ENCODE data around the gene NR6A1. TPM values are rescaled to one million over a fixed set of nuclear protein-coding genes. Genes with fewer than 3 reads are reported as not detected.

Gene NR6A1
- total and polyA plus RNA-seq, 2 of the 8 experiments (the other 6 are each of a cell fraction or from before 2014, with no cell fraction given), result 93.2 to 237 TPM

DNA sequence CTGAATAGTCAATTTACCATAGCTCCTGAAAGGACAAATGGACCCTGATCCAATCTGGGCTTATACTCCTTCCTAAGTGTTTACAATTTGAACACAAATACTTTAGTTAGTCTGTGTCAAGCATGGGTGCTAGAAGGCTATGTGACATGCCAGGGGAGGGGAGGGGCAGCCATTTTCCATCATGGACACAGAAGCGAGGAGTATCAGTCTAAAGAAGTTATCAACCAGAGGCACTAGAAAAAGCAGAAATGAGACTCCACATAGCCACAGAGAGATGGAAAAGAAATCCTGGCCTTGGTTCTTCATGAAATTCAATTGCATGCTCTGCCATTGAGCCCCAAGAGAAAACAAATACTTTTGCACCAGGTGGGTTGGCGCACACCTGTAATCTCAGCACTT is 61.8 kb downstream of the NR6A1 start (continued):
- no peak for TF ChIP-seq JUN (IDR thresholded peaks at IDR 0.05; ENCODE audit: low read depth, low read length)

Data from H1 (cell line).